ENCODE data around the gene ACRBP.

Gene ACRBP

DNA sequence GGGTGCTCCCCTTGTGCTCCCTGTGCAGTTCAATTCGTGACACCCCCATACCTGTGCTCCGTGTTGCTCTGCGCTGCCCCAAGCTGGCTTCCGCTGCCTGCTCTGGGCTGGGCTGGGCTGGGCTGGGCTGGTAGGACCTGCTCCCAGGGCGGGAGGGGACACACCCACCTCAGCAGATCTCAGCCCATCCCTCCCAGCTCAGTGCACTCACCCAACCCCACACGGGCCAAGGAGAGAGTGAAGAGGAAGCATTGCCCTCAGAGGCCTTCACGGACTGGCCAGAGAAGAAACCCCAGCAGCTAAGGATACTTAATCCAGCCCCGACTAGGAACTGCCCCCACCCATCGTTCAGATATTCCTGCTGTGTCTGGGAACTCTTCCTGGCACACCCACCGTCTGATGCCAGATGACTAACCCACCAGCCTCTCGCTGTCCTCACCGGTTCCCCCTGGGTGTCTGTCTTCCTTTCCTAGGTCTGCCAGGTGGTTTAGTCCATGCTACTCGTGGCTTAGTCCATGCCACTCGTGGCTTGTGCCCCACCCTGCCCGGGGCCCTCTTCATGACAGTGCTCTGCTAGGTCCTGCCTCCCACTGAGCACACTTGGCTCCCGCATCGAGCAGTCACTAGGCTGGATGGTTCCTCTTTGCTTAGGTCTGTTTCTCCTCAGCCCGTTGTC, 11.2 kb downstream of the ACRBP start, which contains the start of gene LPAR5:
Gene LPAR5 (minus strand): TSS at position 104 of the 676 bp plus-strand sequence. CDS start 14,711 bp downstream, outside the sequence.
- TF ChIP-seq, protein P1, sequence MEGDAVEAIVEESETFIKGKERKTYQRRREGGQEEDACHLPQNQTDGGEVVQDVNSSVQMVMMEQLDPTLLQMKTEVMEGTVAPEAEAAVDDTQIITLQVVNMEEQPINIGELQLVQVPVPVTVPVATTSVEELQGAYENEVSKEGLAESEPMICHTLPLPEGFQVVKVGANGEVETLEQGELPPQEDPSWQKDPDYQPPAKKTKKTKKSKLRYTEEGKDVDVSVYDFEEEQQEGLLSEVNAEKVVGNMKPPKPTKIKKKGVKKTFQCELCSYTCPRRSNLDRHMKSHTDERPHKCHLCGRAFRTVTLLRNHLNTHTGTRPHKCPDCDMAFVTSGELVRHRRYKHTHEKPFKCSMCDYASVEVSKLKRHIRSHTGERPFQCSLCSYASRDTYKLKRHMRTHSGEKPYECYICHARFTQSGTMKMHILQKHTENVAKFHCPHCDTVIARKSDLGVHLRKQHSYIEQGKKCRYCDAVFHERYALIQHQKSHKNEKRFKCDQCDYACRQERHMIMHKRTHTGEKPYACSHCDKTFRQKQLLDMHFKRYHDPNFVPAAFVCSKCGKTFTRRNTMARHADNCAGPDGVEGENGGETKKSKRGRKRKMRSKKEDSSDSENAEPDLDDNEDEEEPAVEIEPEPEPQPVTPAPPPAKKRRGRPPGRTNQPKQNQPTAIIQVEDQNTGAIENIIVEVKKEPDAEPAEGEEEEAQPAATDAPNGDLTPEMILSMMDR (IDR thresholded peaks at IDR 0.05), result no peak

DNA sequence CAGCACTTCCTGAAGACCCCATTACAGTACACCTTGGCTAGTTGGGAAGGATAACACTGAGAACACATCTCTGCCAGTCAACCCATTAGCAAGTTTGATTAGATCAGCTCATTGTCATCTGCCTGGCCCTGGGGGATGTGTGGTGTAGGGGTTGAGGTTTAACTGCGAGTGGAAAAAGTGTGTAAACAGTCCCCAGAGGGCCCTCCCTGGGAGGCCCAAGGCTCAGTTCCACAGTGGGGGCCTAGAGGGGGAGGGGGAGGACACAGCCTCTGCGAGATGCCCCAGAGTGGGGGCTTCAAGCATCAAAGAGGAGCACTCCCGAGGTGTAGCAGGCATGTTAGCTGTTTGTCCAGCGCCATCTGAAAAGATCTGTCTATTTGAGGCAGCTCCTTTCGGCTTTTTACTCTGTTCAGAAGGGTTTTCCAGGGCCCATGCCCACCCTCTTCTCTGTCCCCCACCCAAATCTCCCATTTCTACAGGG, 11.8 kb downstream of the ACRBP start:
- TF ChIP-seq, protein P1 (IDR thresholded peaks at IDR 0.05), result no peak

DNA sequence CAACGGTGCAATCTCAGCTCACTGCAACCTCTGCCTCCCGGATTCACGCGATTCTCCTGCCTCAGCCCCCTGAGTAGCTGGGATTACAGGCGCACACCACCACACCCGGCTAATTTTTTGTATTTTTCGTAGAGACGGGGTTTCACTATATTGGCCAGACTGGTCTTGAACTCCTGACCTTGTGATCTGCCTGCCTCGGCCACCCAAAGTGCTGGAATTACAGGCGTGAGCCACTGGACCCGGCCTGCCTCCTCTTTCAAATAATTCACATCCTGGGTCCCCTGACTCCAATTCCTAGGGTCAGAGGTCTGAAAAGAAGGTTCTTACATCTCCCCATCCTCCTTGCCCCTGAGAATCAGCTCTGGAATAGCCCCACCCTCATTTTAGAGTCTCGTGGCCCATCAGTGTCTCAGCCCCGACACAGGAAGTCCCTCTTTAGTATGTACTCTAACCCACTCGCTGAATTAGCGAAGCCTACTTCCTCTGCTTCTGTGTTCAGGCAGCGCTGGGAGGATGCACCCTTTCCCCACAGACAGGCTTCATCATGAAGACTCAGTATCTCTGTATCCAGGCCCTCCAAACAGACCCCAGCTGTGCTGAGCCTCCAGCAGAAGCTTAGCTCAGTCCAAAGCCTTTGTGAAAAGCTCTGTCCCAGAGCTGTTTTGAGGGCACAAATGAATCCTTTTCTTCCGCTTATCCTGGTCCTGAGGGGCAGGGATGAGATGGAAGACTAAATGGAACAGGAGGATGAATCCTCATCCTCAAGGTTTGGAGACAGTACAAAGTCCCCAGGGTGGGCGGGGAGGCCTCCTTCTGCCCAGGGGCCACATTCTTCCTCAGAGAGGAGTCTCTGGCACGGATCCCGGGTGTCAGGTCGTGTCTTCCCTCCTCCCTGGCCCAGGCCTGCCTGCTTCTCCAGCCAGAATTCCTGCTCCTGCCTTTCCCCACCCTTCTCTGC, 14.9 kb downstream of the ACRBP start:
- TF ChIP-seq, protein P1 (IDR thresholded peaks at IDR 0.05), result no peak

- TF ChIP-seq, protein P1 (IDR thresholded peaks at IDR 0.05), result no peak
Observed at GRCh38 chr12:6631549-6631961, 15.7 kb downstream of the ACRBP start.

- TF ChIP-seq, protein P1 (IDR thresholded peaks at IDR 0.05), result no peak
Observed at GRCh38 chr12:6630736-6631135, 16.5 kb downstream of the ACRBP start.

- TF ChIP-seq, protein P1 (IDR thresholded peaks at IDR 0.05), result no peak
Observed at GRCh38 chr12:6627616-6628015, 19.6 kb downstream of the ACRBP start.

DNA sequence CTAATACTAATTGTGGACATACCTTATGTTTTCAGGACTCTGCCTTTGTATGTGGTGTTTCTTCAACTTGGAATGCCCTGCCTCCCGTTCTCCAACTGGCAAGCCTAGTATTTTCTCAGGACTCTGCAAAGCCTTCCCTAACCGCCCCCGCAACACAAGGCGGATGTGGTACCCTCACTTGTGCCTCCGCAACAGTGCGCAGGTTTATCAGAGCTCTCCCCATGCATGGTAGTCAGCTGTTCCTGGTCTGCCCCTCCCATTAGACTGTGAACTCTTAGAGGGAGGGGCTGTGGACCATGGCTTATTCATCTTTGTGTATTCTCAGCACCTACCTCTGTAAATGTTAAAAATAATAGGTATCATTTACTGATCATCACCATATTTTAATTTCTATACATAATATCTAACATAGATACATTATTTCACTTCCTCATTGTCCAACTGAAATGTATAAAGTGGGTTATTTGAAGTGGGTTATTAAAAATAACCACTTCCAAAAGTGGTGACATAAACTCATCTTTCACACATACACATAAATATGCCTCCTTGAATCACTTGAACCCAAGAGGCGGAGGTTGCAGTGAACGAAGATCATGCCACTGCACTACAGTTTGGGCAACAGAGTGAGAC, 20.5 kb downstream of the ACRBP start:
- TF ChIP-seq, protein P1 (IDR thresholded peaks at IDR 0.05), result no peak

Measured in LNCAP (cell line).